Activated naive CD8-positive, alpha-beta T cell treated with anti-CD3 and anti-CD28 coated beads, Interleukin-2, amount 50 U/mL, for 24 hours (primary cell): ENCODE results near the gene PIK3CD.

Experiments
- ATAC-seq: fragments of 150-1000 bp; cut with Tn5 transposase; one replicate; pipeline ENCODE4 v1.10.0; 2021
- DNase-seq: peaks from one replicate; pipeline ENCODE4 v3.0.0; 2021
- H3K27ac Mint-ChIP-seq: one replicate; pipeline ENCODE4 v1.8.0; 2021; ENCODE audit warnings: mild to moderate bottlenecking, mixed read lengths
- H3K27me3 Mint-ChIP-seq: one replicate; pipeline ENCODE4 v1.8.0; 2021; ENCODE audit warnings: mixed read lengths
- H3K36me3 Mint-ChIP-seq: one replicate; pipeline ENCODE4 v1.8.0; 2021; ENCODE audit warnings: low read depth, mixed read lengths
- H3K4me1 Mint-ChIP-seq: one replicate; pipeline ENCODE4 v1.8.0; 2021; ENCODE audit warnings: mixed read lengths
- H3K4me3 Mint-ChIP-seq: one replicate; pipeline ENCODE4 v1.8.0; 2021; ENCODE audit warnings: mild to moderate bottlenecking, moderate library complexity, mixed read lengths
- H3K9me3 Mint-ChIP-seq: one replicate; pipeline ENCODE4 v1.8.0; 2021; ENCODE audit warnings: mixed read lengths

The PIK3CD gene

GRCh38 chr1:9684801-9685200 is 33.3 kb downstream of the PIK3CD start:
- peaks cover 60% of the 10 kb centered on the region for H3K4me1 Mint-ChIP-seq
- H3K27ac Mint-ChIP-seq, result peak overlapping the region; percentile 76
- H3K9me3 Mint-ChIP-seq, result no peaks in the 10 kb centered on the region
- H3K4me3 Mint-ChIP-seq, result no peak overlapping the region
- ATAC-seq (no peak), DNase-seq (no peak)
- H3K27me3 Mint-ChIP-seq, result no peaks in the 10 kb centered on the region
- H3K36me3 Mint-ChIP-seq, result peaks cover 21% of the 10 kb centered on the region

DNA sequence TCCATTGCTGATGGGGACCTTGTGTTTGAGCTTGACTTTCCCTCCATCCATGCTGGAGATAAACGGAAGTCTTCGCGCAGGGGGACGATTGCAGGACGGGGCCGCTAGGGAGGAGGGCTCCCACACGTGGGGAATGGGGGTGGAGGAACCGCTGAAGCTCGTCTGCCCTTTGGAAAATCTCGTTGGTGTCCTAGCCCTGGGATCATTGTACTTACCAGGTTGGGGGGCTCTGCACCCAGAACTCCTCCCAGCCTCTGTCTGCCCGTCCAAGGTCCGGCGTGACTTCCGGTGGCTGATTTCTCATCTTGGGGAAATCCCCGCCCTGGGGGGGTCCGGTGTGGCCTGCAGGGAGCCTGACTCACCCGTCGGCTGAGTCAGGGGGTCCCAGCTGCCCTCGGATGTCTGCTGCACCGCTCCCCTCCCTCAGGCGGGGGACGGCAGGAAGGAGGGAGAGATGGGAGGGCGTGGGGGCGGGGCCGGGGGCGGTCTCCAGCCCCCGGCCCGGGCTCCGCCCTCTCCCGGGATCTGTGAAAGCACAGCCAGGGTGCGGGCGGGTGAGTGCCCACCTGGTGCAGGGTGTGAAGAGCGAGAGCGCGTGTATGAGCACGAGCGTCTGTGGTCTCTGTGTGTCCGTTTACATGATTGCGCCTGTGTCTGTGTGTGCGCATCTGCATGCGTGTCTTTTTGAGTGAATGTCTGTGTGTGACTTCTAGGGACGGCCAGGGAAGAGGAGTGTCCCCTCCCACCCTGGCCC is 35.8 kb downstream of the PIK3CD start:
- Mint-ChIP-seq H3K4me3 (peak overlapping the region; percentile 78), H3K36me3 (peaks cover 29% of the 10 kb centered on the region)

GRCh38 chr1:9687874-9688582 is 36.5 kb downstream of the PIK3CD start:
- H3K9me3 Mint-ChIP-seq, result no peaks in the 10 kb centered on the region
- H3K27me3 Mint-ChIP-seq, result no peaks in the 10 kb centered on the region
- H3K4me1 Mint-ChIP-seq, result peaks cover 80% of the 10 kb centered on the region
- ATAC-seq (no peak), DNase-seq (no peak)
- peak overlapping the region; percentile 95 for H3K27ac Mint-ChIP-seq
- peaks cover 33% of the 10 kb centered on the region for H3K36me3 Mint-ChIP-seq
- peak overlapping the region; percentile 78 for H3K4me3 Mint-ChIP-seq

More for the DNA sequence above, 35.8 kb downstream of the PIK3CD start:
- Mint-ChIP-seq H3K9me3 (no peaks in the 10 kb centered on the region), H3K27me3 (no peaks in the 10 kb centered on the region), H3K27ac (peak overlapping the region; percentile 95), H3K4me1 (peaks cover 75% of the 10 kb centered on the region)
- DNase-seq, result peak; percentile 84
- ATAC-seq, result peak; percentile 73

- no peaks in the 10 kb centered on the region for H3K27me3 Mint-ChIP-seq
- ATAC-seq (no peak), DNase-seq (no peak)
- no peaks in the 10 kb centered on the region for H3K9me3 Mint-ChIP-seq
- H3K27ac Mint-ChIP-seq, result peak overlapping the region; percentile 95
- peaks cover 78% of the 10 kb centered on the region for H3K4me1 Mint-ChIP-seq
- peak overlapping the region; percentile 78 for H3K4me3 Mint-ChIP-seq
- H3K36me3 Mint-ChIP-seq, result peaks cover 31% of the 10 kb centered on the region
Measured at GRCh38 chr1:9688599-9688998, 37.1 kb downstream of the PIK3CD start.

DNA sequence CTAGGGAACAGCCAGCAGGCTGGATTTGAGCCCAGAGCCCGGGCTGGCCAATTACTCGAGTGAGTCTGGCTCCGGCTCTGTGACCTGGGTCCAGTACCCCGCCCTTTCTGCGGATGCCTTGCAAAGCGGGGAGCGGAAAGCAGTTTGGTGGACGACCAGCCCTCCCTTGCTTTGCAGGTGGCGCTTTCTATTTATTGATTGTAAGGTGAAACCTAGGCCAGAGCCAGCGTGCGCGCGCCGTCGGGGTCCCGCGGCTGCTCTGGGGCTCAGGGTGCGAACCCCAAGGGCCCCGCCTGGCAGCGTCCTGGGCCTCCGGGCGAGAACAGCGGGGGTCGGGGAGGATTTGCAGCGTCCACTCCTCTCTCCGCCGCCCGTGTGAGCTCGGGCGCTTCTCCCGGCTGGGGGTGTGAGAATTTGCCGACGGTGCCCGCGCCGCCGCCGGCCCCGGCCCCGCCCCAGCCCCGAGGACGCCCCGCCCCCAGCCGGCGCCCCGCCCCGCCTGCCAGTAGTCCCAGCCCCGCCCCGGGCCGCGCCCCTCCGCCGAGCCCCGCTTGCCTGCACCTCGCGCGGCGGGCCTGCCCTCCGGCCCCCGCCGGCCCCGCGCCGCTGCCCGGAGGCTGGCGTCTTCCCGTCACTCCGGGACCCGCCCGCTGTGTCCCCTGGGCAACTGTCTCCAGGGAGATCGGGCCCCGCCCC is 37.6 kb downstream of the PIK3CD start:
- Mint-ChIP-seq H3K4me1 (peaks cover 78% of the 10 kb centered on the region), H3K4me3 (peak overlapping the region; percentile 78), H3K36me3 (peaks cover 31% of the 10 kb centered on the region), H3K27ac (peak overlapping the region; percentile 95), H3K27me3 (no peaks in the 10 kb centered on the region), H3K9me3 (no peaks in the 10 kb centered on the region)
- DNase-seq (peak; percentile 90), ATAC-seq (peak; percentile 56)

DNA sequence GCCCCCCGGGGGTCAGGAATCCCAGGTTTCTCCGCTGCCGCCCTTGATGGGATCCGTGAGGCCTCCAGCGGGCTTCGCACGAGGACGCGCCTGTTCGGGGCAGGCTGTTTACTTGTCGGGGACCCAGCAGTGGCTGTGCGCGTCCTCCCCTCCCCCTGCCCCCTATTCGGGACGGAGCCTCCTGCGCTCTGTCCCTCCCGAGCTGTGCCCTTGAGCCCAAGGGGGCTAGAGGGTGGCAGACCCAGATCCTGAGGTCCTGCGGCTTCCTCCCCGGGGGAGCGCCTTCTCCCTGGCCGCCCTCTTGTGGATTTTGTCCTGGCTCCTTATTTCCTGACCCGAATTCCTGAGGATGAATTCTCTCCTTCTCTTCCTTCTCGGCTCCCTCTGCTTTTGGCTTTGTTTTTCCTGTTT is 38.4 kb downstream of the PIK3CD start:
- no peaks in the 10 kb centered on the region for H3K27me3 Mint-ChIP-seq
- H3K4me3 Mint-ChIP-seq, result peak overlapping the region; percentile 86
- peaks cover 77% of the 10 kb centered on the region for H3K4me1 Mint-ChIP-seq
- peaks cover 37% of the 10 kb centered on the region for H3K36me3 Mint-ChIP-seq
- no peaks in the 10 kb centered on the region for H3K9me3 Mint-ChIP-seq
- DNase-seq, result peak; percentile 37
- ATAC-seq, result no peak
- H3K27ac Mint-ChIP-seq, result peak overlapping the region; percentile 84

DNA sequence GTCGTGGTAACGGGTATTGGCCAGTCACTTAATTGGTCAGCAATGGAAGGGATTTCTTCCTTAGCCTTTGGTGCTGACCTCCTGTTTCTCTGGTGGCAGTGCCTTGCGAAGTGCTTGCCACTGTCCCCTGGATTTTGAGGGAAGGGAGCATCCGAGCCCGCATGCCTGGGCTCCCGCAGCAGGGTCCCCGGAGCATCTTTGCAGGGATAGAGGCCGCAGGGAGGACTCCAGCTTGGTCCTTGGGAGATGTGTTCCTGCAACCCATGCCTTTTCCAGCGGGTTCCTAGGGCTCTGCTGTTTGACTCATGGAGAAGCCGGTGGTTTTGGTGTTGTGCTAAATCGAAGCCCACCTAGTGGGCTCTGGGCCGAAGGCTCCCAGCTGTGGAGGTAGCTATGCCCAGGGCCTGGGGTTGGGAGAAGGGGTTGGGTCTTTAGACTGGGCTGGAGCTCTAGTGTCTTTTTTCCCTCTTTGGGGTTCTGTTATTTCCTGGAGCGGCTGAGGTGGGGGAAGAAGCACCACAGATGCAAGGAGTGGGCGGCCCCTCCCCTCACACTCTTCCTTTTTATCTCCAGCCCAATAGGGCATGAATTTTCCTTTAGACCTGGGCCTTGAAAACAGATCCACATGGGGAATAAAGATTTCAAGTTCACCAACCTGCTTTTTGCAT is 39.0 kb downstream of the PIK3CD start:
- Mint-ChIP-seq H3K9me3 (no peaks in the 10 kb centered on the region), H3K36me3 (peaks cover 42% of the 10 kb centered on the region), H3K4me1 (peaks cover 79% of the 10 kb centered on the region), H3K4me3 (peak overlapping the region; percentile 86), H3K27me3 (no peaks in the 10 kb centered on the region), H3K27ac (peak overlapping the region; percentile 84)
- DNase-seq, result no peak
- ATAC-seq, result no peak

DNA sequence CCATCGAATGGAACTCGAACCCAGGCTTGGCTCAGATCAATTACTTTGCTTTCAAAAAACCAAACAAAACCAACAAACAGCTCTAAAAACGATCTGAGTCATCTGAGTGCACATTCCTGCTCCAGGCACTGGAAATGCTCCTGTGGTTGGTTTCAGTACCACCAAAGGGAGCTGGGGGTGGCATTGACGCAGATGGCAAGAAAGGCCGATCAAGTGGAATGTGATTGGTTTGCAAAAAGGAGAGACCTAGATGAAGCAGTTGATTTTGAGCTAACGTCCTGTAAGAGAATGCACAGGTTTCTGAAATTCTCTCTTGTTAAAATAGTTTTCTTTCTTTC is 39.5 kb downstream of the PIK3CD start:
- peaks cover 39% of the 10 kb centered on the region for H3K36me3 Mint-ChIP-seq
- ATAC-seq, result peak; percentile 8
- peak overlapping the region; percentile 84 for H3K27ac Mint-ChIP-seq
- H3K4me3 Mint-ChIP-seq, result peak overlapping the region; percentile 86
- DNase-seq, result peak; percentile 44
- no peaks in the 10 kb centered on the region for H3K27me3 Mint-ChIP-seq
- peaks cover 74% of the 10 kb centered on the region for H3K4me1 Mint-ChIP-seq
- H3K9me3 Mint-ChIP-seq, result no peaks in the 10 kb centered on the region

GRCh38 chr1:9691691-9692090 is 40.2 kb downstream of the PIK3CD start:
- H3K27me3 Mint-ChIP-seq, result no peaks in the 10 kb centered on the region
- peaks cover 71% of the 10 kb centered on the region for H3K4me1 Mint-ChIP-seq
- peaks cover 42% of the 10 kb centered on the region for H3K36me3 Mint-ChIP-seq

GRCh38 chr1:9696793-9697192 is 45.3 kb downstream of the PIK3CD start:
- peak overlapping the region; percentile 59 for H3K27ac Mint-ChIP-seq
- no peak for DNase-seq
- peaks cover 52% of the 10 kb centered on the region for H3K36me3 Mint-ChIP-seq
- H3K4me1 Mint-ChIP-seq, result peaks cover 47% of the 10 kb centered on the region
- H3K9me3 Mint-ChIP-seq, result no peaks in the 10 kb centered on the region
- ATAC-seq, result no peak
- H3K27me3 Mint-ChIP-seq, result no peaks in the 10 kb centered on the region
- H3K4me3 Mint-ChIP-seq, result no peak overlapping the region

More at GRCh38 chr1:9691691-9692090, 40.2 kb downstream of the PIK3CD start:
- H3K4me3 Mint-ChIP-seq, result peak overlapping the region; percentile 86
- no peaks in the 10 kb centered on the region for H3K9me3 Mint-ChIP-seq
- H3K27ac Mint-ChIP-seq, result peak overlapping the region; percentile 84
- ATAC-seq (no peak), DNase-seq (no peak)

DNA sequence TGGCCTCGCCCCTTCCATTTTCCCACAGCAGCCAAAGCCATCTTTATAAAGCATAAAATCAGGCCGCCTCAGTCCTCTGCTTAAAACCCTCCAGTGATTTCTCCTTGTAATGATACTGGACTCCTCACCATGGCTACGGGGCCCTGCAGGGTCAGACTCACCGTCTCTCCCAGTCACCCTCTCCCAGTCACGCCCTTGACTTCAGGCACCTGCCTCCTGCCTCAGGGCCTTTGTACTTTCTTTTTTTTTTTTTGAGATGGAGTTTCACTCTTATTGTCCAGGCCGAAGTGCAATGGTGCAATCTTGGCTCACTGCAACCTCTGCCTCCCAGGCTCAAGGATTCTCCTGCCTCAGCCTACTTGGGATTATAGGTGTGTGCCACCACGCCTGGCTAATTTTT is 47.8 kb downstream of the PIK3CD start:
- Mint-ChIP-seq H3K36me3 (peaks cover 58% of the 10 kb centered on the region), H3K27ac (peak overlapping the region; percentile 39), H3K4me1 (peaks cover 50% of the 10 kb centered on the region), H3K9me3 (peaks cover 3% of the 10 kb centered on the region), H3K27me3 (no peaks in the 10 kb centered on the region), H3K4me3 (no peak overlapping the region)
- ATAC-seq, result no peak
- no peak for DNase-seq

DNA sequence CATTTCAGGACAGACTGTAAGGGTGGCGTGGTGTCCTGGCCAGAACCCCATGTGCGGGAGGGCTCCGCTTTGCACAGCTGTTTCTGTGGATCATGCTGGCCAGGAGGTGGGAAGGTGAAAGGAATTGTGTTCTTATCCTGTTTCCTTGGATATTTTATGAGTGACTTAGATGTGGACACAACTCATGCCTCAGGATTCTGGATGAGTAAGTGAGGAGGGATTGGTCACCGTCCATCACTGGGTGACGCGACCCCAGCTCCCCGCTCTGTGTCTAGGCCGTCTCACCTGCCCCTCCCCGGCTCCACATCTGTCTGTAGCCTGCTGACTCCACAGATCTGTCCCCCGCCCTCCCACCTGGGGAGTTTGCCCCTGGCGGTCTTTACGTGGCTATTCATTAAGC is 48.8 kb downstream of the PIK3CD start:
- ATAC-seq (no peak), DNase-seq (no peak)
- Mint-ChIP-seq H3K4me3 (no peak overlapping the region), H3K27ac (no peak overlapping the region), H3K4me1 (peaks cover 50% of the 10 kb centered on the region), H3K9me3 (peaks cover 3% of the 10 kb centered on the region), H3K27me3 (no peaks in the 10 kb centered on the region), H3K36me3 (peaks cover 57% of the 10 kb centered on the region)

- ATAC-seq (no peak), DNase-seq (no peak)
- Mint-ChIP-seq H3K27ac (no peak overlapping the region), H3K4me1 (peaks cover 58% of the 10 kb centered on the region), H3K27me3 (no peaks in the 10 kb centered on the region), H3K4me3 (no peak overlapping the region), H3K9me3 (peaks cover 3% of the 10 kb centered on the region), H3K36me3 (peaks cover 58% of the 10 kb centered on the region)
Measured at GRCh38 chr1:9701665-9702064, 50.1 kb downstream of the PIK3CD start.

DNA sequence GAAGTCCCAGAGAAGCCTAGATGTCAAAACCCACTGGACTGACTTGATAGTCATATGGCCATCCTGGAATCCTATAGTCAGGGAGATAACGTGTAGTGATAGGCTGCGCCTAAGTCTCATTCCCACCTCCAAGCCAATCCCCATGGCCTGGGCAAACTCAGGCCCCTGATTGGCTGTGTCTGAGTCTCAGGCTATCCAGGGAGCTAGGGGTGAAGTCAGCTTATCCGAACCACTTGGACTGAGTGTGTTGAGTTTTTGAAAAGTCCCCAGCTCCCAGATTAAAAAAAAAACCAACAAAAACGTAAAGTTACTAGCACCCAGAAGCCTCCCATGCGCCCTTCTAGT is 51.6 kb downstream of the PIK3CD start:
- ATAC-seq (no peak), DNase-seq (no peak)
- no peak overlapping the region for H3K4me3 Mint-ChIP-seq
- no peaks in the 10 kb centered on the region for H3K27me3 Mint-ChIP-seq
- H3K9me3 Mint-ChIP-seq, result peaks cover 3% of the 10 kb centered on the region
- peaks cover 64% of the 10 kb centered on the region for H3K4me1 Mint-ChIP-seq
- H3K36me3 Mint-ChIP-seq, result peaks cover 53% of the 10 kb centered on the region
- peak overlapping the region; percentile 24 for H3K27ac Mint-ChIP-seq
